Keratinocyte (primary cell): Measurements from ENCODE around the gene PRLHR. TPM values are rescaled to one million over a fixed set of nuclear protein-coding genes. Genes with fewer than 3 reads are reported as not detected.

Experiments used
- DNase-seq: peaks from one replicate; pipeline ENCODE4 v3.0.0-alpha.2; 2011; ENCODE audit warnings: low read depth, missing footprints, low spot score
- FAIRE-seq: peaks from 2 replicates; lab custom pipeline; 2011; peaks lifted over from hg19 to GRCh38; lab: Jason Lieb, UNC
- H2AFZ ChIP-seq: 2 replicates; pipeline ENCODE4 v1.6.0; 2012; ENCODE audit warnings: low read length, control low read depth, inconsistent platforms; ENCODE audit not compliant: control insufficient read depth
- H3K27ac ChIP-seq: 2 replicates; pipeline ENCODE4 v1.5.1; 2011; ENCODE audit warnings: low read length; ENCODE audit not compliant: control insufficient read depth, insufficient read depth
- H3K27me3 ChIP-seq: 3 replicates; pipeline ENCODE4 v1.6.0; 2011; ENCODE audit warnings: low read length; ENCODE audit not compliant: control insufficient read depth, insufficient read depth; ENCODE audit errors: extremely low read depth
- H3K36me3 ChIP-seq, 2 experiments: 2 replicates in 1 of 2; 3 replicates in 1 of 2; pipeline ENCODE4 v1.5.1; 2011; ENCODE audit warnings: low read length in 2 of 2, mild to moderate bottlenecking in 1 of 2; ENCODE audit not compliant: control insufficient read depth in 2 of 2, insufficient read depth in 2 of 2; ENCODE audit errors: extremely low read depth in 1 of 2
- H3K4me1 ChIP-seq: 3 replicates; pipeline ENCODE4 v1.5.1; 2011; ENCODE audit warnings: low read length; ENCODE audit not compliant: control insufficient read depth, insufficient read depth; ENCODE audit errors: extremely low read depth
- H3K4me2 ChIP-seq: 3 replicates; pipeline ENCODE4 v1.6.0; 2011; ENCODE audit warnings: low read depth, low read length; ENCODE audit not compliant: control insufficient read depth, insufficient read depth; ENCODE audit errors: extremely low read depth
- H3K4me3 ChIP-seq, 3 experiments: fragments of 200-600 bp in 1 of 3; sonication (generic) in 1 of 3; 2 replicates in 2 of 3; 3 replicates in 1 of 3; pipeline ENCODE4 v1.5.1; 2011 to 2016; ENCODE audit warnings: low read length in 3 of 3, mild to moderate bottlenecking in 3 of 3, control low read depth in 2 of 3, inconsistent platforms in 1 of 3, low read depth in 1 of 3, mixed read lengths in 1 of 3, mixed run types in 1 of 3, moderate library complexity in 1 of 3; ENCODE audit not compliant: control insufficient read depth in 2 of 3, insufficient read depth in 2 of 3; ENCODE audit errors: extremely low read depth in 1 of 3
- H3K79me2 ChIP-seq: 2 replicates; pipeline ENCODE4 v1.6.0; 2012; ENCODE audit warnings: low read length; ENCODE audit not compliant: control insufficient read depth, insufficient read depth
- H3K9ac ChIP-seq: 3 replicates; pipeline ENCODE4 v1.6.0; 2011; ENCODE audit warnings: low read length; ENCODE audit not compliant: control insufficient read depth, insufficient read depth; ENCODE audit errors: extremely low read depth
- H3K9me1 ChIP-seq: 3 replicates; pipeline ENCODE4 v1.6.0; 2011; ENCODE audit warnings: low read length; ENCODE audit not compliant: control insufficient read depth, insufficient read depth; ENCODE audit errors: extremely low read depth
- H3K9me3 ChIP-seq: 2 replicates; pipeline ENCODE4 v1.5.1; 2012; ENCODE audit warnings: low read depth, low read length; ENCODE audit not compliant: control insufficient read depth
- H4K20me1 ChIP-seq: 3 replicates; pipeline ENCODE4 v1.6.0; 2011; ENCODE audit warnings: low read length; ENCODE audit not compliant: control insufficient read depth, insufficient read depth; ENCODE audit errors: extremely low read depth
- EZH2 ChIP-seq: IDR thresholded peaks from one replicate; pipeline ENCODE4 v1.6.1; 2012; ENCODE audit warnings: inconsistent platforms, mild to moderate bottlenecking, low read length, moderate library complexity
- dilution Hi-C: fragments of 300-500 bp; cut with MboI; formaldehyde crosslinking; loops from one replicate; pipeline ENCODE4 v1.7.0; 2020; ENCODE audit warnings: low sequenced_read_pairs; ENCODE audit not compliant: extremely low pct_ligation_motif_present
- polyA plus RNA-seq, 5 experiments: library from polyadenylated mRNA; depleted of rRNA in 3 of 5; stranded (reverse) in 3 of 5; stranded (forward) in 1 of 5; unstranded in 1 of 5; fragments of >200 nt; gene quantifications; 1 replicate in 1 of 5; 2 replicates in 3 of 5; 3 replicates in 1 of 5; pipeline versions ENCODE4 v1.2.1 to v1.2.3, GENCODE V29; 2011 to 2012; ENCODE audit warnings: missing spikeins in 2 of 5, low read depth in 1 of 5, low replicate concordance in 1 of 5
- TF ChIP-seq, protein P1 (sequence below), 3 experiments: IDR thresholded peaks in 1 of 3; conservative IDR thresholded peaks in 1 of 3; optimal IDR thresholded peaks in 1 of 3; 2 replicates in 2 of 3; 3 replicates in 1 of 3; pipeline versions ENCODE3 to v1.5.1; 2011; ENCODE audit warnings: low read length in 3 of 3, mild to moderate bottlenecking in 3 of 3, moderate library complexity in 2 of 3, control low read depth in 1 of 3, inconsistent platforms in 1 of 3; ENCODE audit not compliant: insufficient read depth in 2 of 3; ENCODE audit errors: extremely low read depth in 1 of 3

The PRLHR gene
- polyA plus RNA-seq, 1 donor (not counting 4 experiments of a cell fraction or from before 2014, with no cell fraction given), result not detected

DNA sequence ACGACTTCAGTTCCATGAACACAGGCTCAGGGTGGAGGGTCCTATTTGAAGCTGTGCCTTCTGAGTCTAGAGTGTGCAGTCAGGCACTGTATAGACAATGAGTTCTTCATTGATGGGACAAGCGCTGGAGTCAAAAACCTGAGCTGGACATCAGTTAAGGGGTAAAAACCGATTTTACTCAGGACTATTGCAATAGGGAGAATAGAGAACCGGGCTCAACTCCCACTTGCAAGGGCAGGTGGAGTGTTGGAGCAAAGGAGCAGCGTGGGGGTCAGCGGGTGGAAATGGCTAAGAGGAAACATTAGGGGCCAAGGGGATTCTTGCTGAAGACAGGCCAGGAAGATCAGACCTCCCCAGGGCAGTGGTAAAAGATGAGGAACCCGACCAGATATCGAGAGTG lies 28.5 kb downstream of the PRLHR start:
- peaks cover 3% of the 10 kb centered on the region for H3K4me1 ChIP-seq
- H3K4me3 ChIP-seq, result no peak overlapping the region
- TF ChIP-seq EZH2, result no peak
- TF ChIP-seq, protein P1, sequence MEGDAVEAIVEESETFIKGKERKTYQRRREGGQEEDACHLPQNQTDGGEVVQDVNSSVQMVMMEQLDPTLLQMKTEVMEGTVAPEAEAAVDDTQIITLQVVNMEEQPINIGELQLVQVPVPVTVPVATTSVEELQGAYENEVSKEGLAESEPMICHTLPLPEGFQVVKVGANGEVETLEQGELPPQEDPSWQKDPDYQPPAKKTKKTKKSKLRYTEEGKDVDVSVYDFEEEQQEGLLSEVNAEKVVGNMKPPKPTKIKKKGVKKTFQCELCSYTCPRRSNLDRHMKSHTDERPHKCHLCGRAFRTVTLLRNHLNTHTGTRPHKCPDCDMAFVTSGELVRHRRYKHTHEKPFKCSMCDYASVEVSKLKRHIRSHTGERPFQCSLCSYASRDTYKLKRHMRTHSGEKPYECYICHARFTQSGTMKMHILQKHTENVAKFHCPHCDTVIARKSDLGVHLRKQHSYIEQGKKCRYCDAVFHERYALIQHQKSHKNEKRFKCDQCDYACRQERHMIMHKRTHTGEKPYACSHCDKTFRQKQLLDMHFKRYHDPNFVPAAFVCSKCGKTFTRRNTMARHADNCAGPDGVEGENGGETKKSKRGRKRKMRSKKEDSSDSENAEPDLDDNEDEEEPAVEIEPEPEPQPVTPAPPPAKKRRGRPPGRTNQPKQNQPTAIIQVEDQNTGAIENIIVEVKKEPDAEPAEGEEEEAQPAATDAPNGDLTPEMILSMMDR (optimal IDR thresholded peaks at IDR 0.05 in 1 of 3, IDR thresholded peaks at IDR 0.05 in 1 of 3, conservative IDR thresholded peaks at IDR 0.05 in 1 of 3; ENCODE audit: extremely low read depth in 1 of 3, insufficient read depth in 2 of 3, low read length in 3 of 3), result no peak
- H3K9ac ChIP-seq, result no peak overlapping the region
- no peaks in the 10 kb centered on the region for H3K79me2 ChIP-seq
- no peak overlapping the region for H3K4me2 ChIP-seq
- DNase-seq (no peak), FAIRE-seq (no peak)
- H3K9me3 ChIP-seq, result no peaks in the 10 kb centered on the region
- H4K20me1 ChIP-seq, result no peaks in the 10 kb centered on the region
- no peaks in the 10 kb centered on the region for H3K27me3 ChIP-seq
- H3K36me3 ChIP-seq, result no peaks in the 10 kb centered on the region
- no peak overlapping the region for H2AFZ ChIP-seq
- no peaks in the 10 kb centered on the region for H3K9me1 ChIP-seq
- dilution Hi-C loops, result no loop called here
- no peak overlapping the region for H3K27ac ChIP-seq

DNA sequence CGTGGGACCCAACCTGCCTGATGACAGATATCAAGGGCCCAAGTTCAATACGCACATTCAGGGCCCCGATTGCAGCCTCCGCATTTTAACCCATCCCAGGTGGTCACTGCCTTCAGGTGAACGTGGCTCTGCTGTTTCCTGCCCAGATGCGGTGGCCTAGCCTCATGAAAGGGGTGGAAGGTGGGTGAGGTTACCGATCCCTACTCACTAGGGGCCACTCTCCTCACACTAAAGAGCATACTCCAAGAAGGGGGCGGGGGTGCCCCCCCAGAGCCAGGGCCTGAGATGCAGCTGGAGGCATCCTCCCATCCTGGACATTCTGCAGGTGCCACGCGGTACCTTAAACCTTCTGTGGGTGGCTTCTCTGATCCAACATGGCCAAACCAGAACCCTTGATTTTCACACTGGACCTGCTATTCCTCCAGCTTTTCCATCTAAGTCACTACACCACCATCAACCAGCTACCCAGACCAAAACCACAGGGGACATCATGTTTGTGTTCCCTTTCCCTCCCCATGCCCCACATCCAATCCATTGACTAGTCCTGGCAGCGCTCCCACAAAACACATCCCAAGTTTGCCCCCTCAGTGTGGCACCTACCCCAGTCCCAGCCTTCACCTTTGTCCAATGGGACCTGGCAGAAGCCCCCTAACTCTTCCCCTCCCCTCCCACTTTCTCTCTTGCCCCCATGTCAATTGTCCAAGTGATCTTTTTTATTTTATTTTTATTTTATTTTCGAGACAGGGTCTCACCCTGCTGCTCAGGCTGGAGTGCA lies 30.0 kb downstream of the PRLHR start:
- H3K9me1 ChIP-seq, result no peaks in the 10 kb centered on the region
- peaks cover 2% of the 10 kb centered on the region for H3K9me3 ChIP-seq
- no peak for DNase-seq
- H2AFZ ChIP-seq, result no peak overlapping the region
- H3K4me2 ChIP-seq, result no peak overlapping the region
- H3K27me3 ChIP-seq, result no peaks in the 10 kb centered on the region
- H3K27ac ChIP-seq, result no peak overlapping the region
- H3K4me3 ChIP-seq, result no peak overlapping the region
- dilution Hi-C loops, result no loop called here
- H3K4me1 ChIP-seq, result peaks cover 3% of the 10 kb centered on the region
- no peaks in the 10 kb centered on the region for H3K36me3 ChIP-seq
- H4K20me1 ChIP-seq, result no peaks in the 10 kb centered on the region
- H3K9ac ChIP-seq, result no peak overlapping the region
- no peak for FAIRE-seq
- TF ChIP-seq EZH2, result no peak
- TF ChIP-seq, protein P1 (optimal IDR thresholded peaks at IDR 0.05 in 1 of 3, IDR thresholded peaks at IDR 0.05 in 1 of 3, conservative IDR thresholded peaks at IDR 0.05 in 1 of 3; ENCODE audit: extremely low read depth in 1 of 3, insufficient read depth in 2 of 3, low read length in 3 of 3), result no peak
- H3K79me2 ChIP-seq, result no peaks in the 10 kb centered on the region
